GM12875 (cell line): ENCODE results near the gene ATP9A.

Experiments used
- H3K4me3 ChIP-seq: one replicate; pipeline ENCODE4 v1.5.1; 2011; ENCODE audit warnings: low read depth, low read length, control low read depth
- CTCF ChIP-seq: IDR thresholded peaks from 2 replicates; pipeline ENCODE4 v1.5.1; 2011; ENCODE audit warnings: low read depth, mild to moderate bottlenecking, control low read depth, inconsistent platforms, low read length, moderate library complexity, borderline replicate concordance; ENCODE audit not compliant: insufficient read depth

ATP9A gene

GRCh38 chr20:51623255-51623654 lies 144.9 kb downstream of the ATP9A start:
- TF ChIP-seq CTCF = no peak
- no peak overlapping the region for H3K4me3 ChIP-seq

GRCh38 chr20:51622004-51622874 lies 146.0 kb downstream of the ATP9A start:
- no peak overlapping the region for H3K4me3 ChIP-seq
- no peak for TF ChIP-seq CTCF

GRCh38 chr20:51620432-51620831 lies 147.8 kb downstream of the ATP9A start:
- TF ChIP-seq CTCF = no peak
- no peak overlapping the region for H3K4me3 ChIP-seq

GRCh38 chr20:51616060-51616459 lies 152.1 kb downstream of the ATP9A start:
- TF ChIP-seq CTCF = peak; percentile 30; the same call in 1 of the 2 replicates

GRCh38 chr20:51614687-51615086 lies 153.5 kb downstream of the ATP9A start:
- TF ChIP-seq CTCF = no peak
- H3K4me3 ChIP-seq = no peak overlapping the region

More at GRCh38 chr20:51616060-51616459, 152.1 kb downstream of the ATP9A start:
- no peak overlapping the region for H3K4me3 ChIP-seq

- no peak overlapping the region for H3K4me3 ChIP-seq
- TF ChIP-seq CTCF = no peak
These were observed 154.6 kb downstream of the ATP9A start for GRCh38 chr20:51613580-51613979.

GRCh38 chr20:51612896-51613295 lies 155.3 kb downstream of the ATP9A start:
- TF ChIP-seq CTCF = no peak
- no peak overlapping the region for H3K4me3 ChIP-seq
